Kidney epithelial cell (primary cell): ENCODE data around the gene EFS. TPM values are rescaled to one million over a fixed set of nuclear protein-coding genes. Genes with fewer than 3 reads are reported as not detected.

ENCODE experiments used
- DNase-seq: peaks from one replicate; pipeline ENCODE4 v3.0.0-alpha.2; 2010; ENCODE audit warnings: low read depth
- H3K27me3 ChIP-seq: 2 replicates; pipeline ENCODE4 v1.6.0; 2011; ENCODE audit warnings: low read length; ENCODE audit not compliant: control insufficient read depth, insufficient read depth
- H3K36me3 ChIP-seq: 2 replicates; pipeline ENCODE4 v1.5.1; 2011; ENCODE audit warnings: low read length; ENCODE audit not compliant: control insufficient read depth, insufficient read depth
- H3K4me3 ChIP-seq: 2 replicates; pipeline ENCODE4 v1.5.1; 2011; ENCODE audit warnings: low read depth, mild to moderate bottlenecking, control low read depth, low read length
- CTCF ChIP-seq: IDR thresholded peaks from 2 replicates; pipeline ENCODE4 v1.5.1; 2011; ENCODE audit warnings: mild to moderate bottlenecking, moderate library complexity, low read length, control low read depth, inconsistent platforms; ENCODE audit not compliant: insufficient read depth, poor library complexity, severe bottlenecking
- total RNA-seq: library from RNA; depleted of rRNA; stranded (reverse); fragments of >200 nt; gene quantifications from 2 replicates; pipeline ENCODE4 v1.2.3, GENCODE V29; 2015

The EFS gene
- total RNA-seq, 1 donor from 2014 or later: 10.8 TPM

GRCh38 chr14:23382276-23382675, 17.3 kb upstream of the EFS start:
- peaks cover 16% of the 10 kb centered on the region for H3K27me3 ChIP-seq
- DNase-seq: no peak
- no peak overlapping the region for H3K4me3 ChIP-seq
- no peak for TF ChIP-seq CTCF
- H3K36me3 ChIP-seq: no peaks in the 10 kb centered on the region

- H3K4me3 ChIP-seq: no peak overlapping the region
These were observed 16.9 kb upstream of the EFS start for GRCh38 chr14:23381871-23382270.

GRCh38 chr14:23380976-23381375, 16.0 kb upstream of the EFS start:
- Histone ChIP-seq H3K4me3 (no peak overlapping the region), H3K27me3 (peaks cover 19% of the 10 kb centered on the region), H3K36me3 (no peaks in the 10 kb centered on the region)
- TF ChIP-seq CTCF: no peak
- DNase-seq: no peak

More at GRCh38 chr14:23381871-23382270, 16.9 kb upstream of the EFS start:
- Histone ChIP-seq H3K27me3 (peaks cover 19% of the 10 kb centered on the region), H3K36me3 (no peaks in the 10 kb centered on the region)
- TF ChIP-seq CTCF: no peak
- DNase-seq: no peak

GRCh38 chr14:23380197-23380914, 15.4 kb upstream of the EFS start:
- TF ChIP-seq CTCF: no peak
- no peak for DNase-seq
- H3K27me3 ChIP-seq: peaks cover 22% of the 10 kb centered on the region
- H3K4me3 ChIP-seq: no peak overlapping the region
- H3K36me3 ChIP-seq: no peaks in the 10 kb centered on the region

- Histone ChIP-seq H3K27me3 (peaks cover 22% of the 10 kb centered on the region), H3K36me3 (no peaks in the 10 kb centered on the region), H3K4me3 (no peak overlapping the region)
- DNase-seq: no peak
- TF ChIP-seq CTCF: peak; percentile 95
These were observed 14.6 kb upstream of the EFS start for GRCh38 chr14:23379366-23380196.
